Mucosa of stomach (tissue), 1 donor: Measurements from ENCODE around the gene CCDC136.

Source experiments
- H3K27me3 ChIP-seq: one replicate; pipeline ENCODE4 v1.7.0; 2013; ENCODE audit warnings: mild to moderate bottlenecking, low read length; ENCODE audit not compliant: control insufficient read depth, insufficient read depth
- H3K36me3 ChIP-seq: one replicate; pipeline ENCODE4 v1.7.0; 2013; ENCODE audit warnings: low read length; ENCODE audit not compliant: control insufficient read depth, insufficient read depth
- H3K4me1 ChIP-seq: one replicate; pipeline ENCODE4 v1.7.0; 2013; ENCODE audit warnings: mild to moderate bottlenecking, low read length; ENCODE audit not compliant: control insufficient read depth, insufficient read depth
- H3K4me3 ChIP-seq: one replicate; pipeline ENCODE4 v1.7.0; 2013; ENCODE audit warnings: low read length
- H3K9ac ChIP-seq: one replicate; pipeline ENCODE4 v1.7.0; 2013; ENCODE audit warnings: mild to moderate bottlenecking, low read length, moderate library complexity
- H3K9me3 ChIP-seq: one replicate; pipeline ENCODE4 v1.7.0; 2013; ENCODE audit warnings: mild to moderate bottlenecking, low read length, moderate library complexity; ENCODE audit not compliant: control insufficient read depth
- donor health status: Pancreatic carcinoma.

The CCDC136 gene

GRCh38 chr7:128858380-128859231 is 66.8 kb downstream of the CCDC136 start:
- no peak overlapping the region for H3K4me3 ChIP-seq
- no peaks in the 10 kb centered on the region for H3K27me3 ChIP-seq
- H3K4me1 ChIP-seq = peaks cover 20% of the 10 kb centered on the region
- no peaks in the 10 kb centered on the region for H3K36me3 ChIP-seq
- no peaks in the 10 kb centered on the region for H3K9me3 ChIP-seq
- no peak overlapping the region for H3K9ac ChIP-seq

DNA sequence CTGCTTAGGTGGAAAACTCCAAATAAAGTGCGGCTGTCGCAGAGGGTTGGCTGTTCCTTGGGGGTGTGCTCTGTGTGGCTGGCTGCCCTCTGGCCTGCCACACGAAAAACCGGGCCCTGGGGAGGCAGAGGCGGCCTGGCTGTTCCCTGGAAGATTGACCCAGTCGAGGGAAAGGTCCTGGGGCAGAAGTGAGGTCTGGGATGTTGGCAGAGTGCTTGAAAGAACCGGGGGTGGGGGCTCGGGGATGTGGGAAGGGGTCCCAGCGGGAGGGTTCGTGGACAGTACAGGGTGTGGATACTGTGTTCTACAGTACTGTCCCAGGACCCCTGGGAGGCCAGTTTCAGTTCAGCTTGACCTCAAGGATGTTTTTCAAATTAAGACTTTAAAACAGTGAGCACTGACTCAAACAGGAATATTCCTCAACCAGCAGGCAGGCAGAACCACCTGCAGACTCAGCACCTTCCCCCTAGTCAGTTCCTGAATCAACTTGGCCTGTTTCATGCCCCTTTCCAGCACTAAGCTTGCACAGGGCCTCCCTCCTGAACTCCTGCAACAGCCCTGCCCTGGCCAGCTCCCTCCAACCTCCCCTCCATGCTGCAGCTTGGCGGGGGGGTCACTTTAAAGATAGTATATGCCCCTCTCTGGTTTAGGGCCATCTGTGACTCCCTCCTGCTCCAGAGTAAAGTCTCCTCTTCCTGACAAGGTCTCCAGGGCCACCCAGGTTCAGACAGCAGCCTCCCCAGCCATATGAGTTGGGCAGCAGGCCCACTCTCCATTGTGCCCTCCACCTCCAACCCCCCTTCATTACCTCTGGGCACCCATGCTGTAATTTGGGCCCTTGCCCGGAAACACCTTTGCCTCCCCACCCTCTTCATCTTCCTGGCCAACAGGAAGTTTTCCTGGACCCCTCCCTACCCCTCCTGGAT is 67.7 kb downstream of the CCDC136 start:
- Histone ChIP-seq H3K36me3 (no peaks in the 10 kb centered on the region), H3K4me1 (peaks cover 26% of the 10 kb centered on the region), H3K27me3 (no peaks in the 10 kb centered on the region), H3K9me3 (no peaks in the 10 kb centered on the region), H3K4me3 (no peak overlapping the region), H3K9ac (no peak overlapping the region)

GRCh38 chr7:128860158-128861073 is 68.6 kb downstream of the CCDC136 start:
- no peaks in the 10 kb centered on the region for H3K36me3 ChIP-seq
- no peaks in the 10 kb centered on the region for H3K9me3 ChIP-seq
- no peaks in the 10 kb centered on the region for H3K27me3 ChIP-seq
- no peak overlapping the region for H3K4me3 ChIP-seq
- H3K4me1 ChIP-seq = peaks cover 26% of the 10 kb centered on the region
- H3K9ac ChIP-seq = no peak overlapping the region

DNA sequence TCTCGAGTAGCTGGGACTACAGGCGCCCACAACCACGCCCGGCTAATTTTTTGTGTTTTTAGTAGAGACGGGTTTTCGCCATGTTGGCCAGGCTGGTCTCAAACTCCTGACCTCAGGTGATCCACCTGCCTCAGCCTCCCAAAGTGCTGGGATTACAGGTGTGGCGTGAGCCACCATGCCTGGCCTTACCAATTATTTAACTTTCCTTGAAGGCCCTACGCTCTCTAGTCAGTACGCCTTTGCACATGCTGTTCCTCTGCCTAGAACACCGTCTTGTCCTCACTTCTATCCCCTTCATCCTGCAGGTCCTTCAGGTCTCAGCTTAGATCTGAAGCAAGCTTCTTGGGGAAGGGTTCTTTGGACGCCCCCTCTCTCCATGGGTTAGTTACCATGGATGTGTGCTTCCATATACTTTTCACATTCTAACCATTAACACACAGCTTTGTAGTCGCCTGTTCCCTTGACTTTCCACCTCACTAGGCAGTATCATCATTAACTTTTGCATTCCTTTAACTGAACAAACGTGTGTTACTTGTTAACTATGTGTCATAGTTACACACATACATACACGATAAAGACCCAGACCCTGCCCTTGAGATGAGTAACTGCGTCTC is 70.3 kb downstream of the CCDC136 start:
- Histone ChIP-seq H3K4me1 (peaks cover 26% of the 10 kb centered on the region), H3K9ac (peak overlapping the region; percentile 12), H3K36me3 (no peaks in the 10 kb centered on the region), H3K4me3 (peak overlapping the region; percentile 85), H3K27me3 (no peaks in the 10 kb centered on the region), H3K9me3 (no peaks in the 10 kb centered on the region)

GRCh38 chr7:128862571-128863432 is 71.0 kb downstream of the CCDC136 start, which contains the start of gene ATP6V1F:
TSS of gene ATP6V1F (plus strand) at chr7:128862856. CDS start at chr7:128862905, 49 bp downstream.
- H3K9ac ChIP-seq = peak within 1 kb of the TSS; percentile 91
- peak within 1 kb of the TSS; percentile 85 for H3K4me3 ChIP-seq
- H3K9me3 ChIP-seq = no peaks in the 10 kb centered on the region
- H3K4me1 ChIP-seq = peaks cover 26% of the 10 kb centered on the region
- no peaks in the 10 kb centered on the region for H3K27me3 ChIP-seq
- no peaks in the 10 kb centered on the region for H3K36me3 ChIP-seq

- Histone ChIP-seq H3K4me3 (peak overlapping the region; percentile 85), H3K36me3 (no peaks in the 10 kb centered on the region), H3K9ac (peak overlapping the region; percentile 91), H3K4me1 (peaks cover 31% of the 10 kb centered on the region), H3K9me3 (no peaks in the 10 kb centered on the region), H3K27me3 (no peaks in the 10 kb centered on the region)
Observed at GRCh38 chr7:128863433-128863989, 71.7 kb downstream of the CCDC136 start.

DNA sequence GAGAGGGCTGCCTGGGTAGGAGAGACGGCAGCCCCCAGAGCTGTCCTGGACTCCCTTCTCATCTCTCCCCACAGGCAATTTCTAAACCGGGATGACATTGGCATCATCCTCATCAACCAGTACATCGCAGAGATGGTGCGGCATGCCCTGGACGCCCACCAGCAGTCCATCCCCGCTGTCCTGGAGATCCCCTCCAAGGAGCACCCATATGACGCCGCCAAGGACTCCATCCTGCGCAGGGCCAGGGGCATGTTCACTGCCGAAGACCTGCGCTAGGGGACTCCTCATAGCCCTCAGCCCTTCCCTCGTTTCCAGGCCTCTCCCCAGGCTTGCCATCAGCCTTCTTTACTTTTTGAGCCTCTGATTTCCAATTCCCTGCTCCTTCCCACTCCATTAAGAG is 73.5 kb downstream of the CCDC136 start:
- H3K9me3 ChIP-seq = no peaks in the 10 kb centered on the region
- H3K9ac ChIP-seq = no peak overlapping the region
- no peak overlapping the region for H3K4me3 ChIP-seq
- H3K27me3 ChIP-seq = peaks cover 5% of the 10 kb centered on the region
- H3K36me3 ChIP-seq = no peaks in the 10 kb centered on the region
- H3K4me1 ChIP-seq = peaks cover 34% of the 10 kb centered on the region

GRCh38 chr7:128865996-128866877 is 74.5 kb downstream of the CCDC136 start:
- Histone ChIP-seq H3K4me3 (no peak overlapping the region), H3K4me1 (peaks cover 31% of the 10 kb centered on the region), H3K27me3 (peaks cover 13% of the 10 kb centered on the region), H3K36me3 (no peaks in the 10 kb centered on the region), H3K9me3 (no peaks in the 10 kb centered on the region), H3K9ac (no peak overlapping the region)

DNA sequence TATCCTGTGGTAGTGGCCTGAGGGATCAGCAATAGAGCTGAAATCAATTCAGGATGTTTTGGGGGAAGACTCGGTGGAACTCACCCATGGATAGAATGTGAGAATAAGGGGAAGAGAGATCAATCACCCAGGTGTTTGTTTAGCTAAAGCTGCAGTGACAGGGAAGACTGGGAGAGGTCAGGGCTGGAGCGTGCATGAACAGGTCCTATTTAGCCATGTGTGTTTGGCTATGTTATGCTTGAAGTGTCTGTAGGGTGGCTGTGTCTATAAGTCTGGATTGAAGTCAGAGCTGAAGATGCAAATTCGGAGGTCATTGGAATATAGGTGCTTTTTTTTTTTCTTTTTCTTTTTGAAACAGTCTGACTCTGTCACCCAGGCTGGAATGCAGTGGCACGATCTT is 75.5 kb downstream of the CCDC136 start:
- H3K4me1 ChIP-seq = peaks cover 28% of the 10 kb centered on the region
- no peaks in the 10 kb centered on the region for H3K9me3 ChIP-seq
- no peak overlapping the region for H3K9ac ChIP-seq
- peaks cover 16% of the 10 kb centered on the region for H3K27me3 ChIP-seq
- H3K4me3 ChIP-seq = no peak overlapping the region
- H3K36me3 ChIP-seq = no peaks in the 10 kb centered on the region
